ENCODE results near the gene RASSF6. TPM values are rescaled to one million over a fixed set of nuclear protein-coding genes. Genes with fewer than 3 reads are reported as not detected.

The RASSF6 gene
- total RNA-seq, 4 donors from 2014 or later = 6.0 to 15.6 (median 13.5) TPM

- H3K36me3 ChIP-seq = no peaks in the 10 kb centered on the region
- no peaks in the 10 kb centered on the region for H3K27me3 ChIP-seq
- H3K9me3 ChIP-seq = no peaks in the 10 kb centered on the region
- no peaks in the 10 kb centered on the region for H3K4me1 ChIP-seq
- DNase-seq (ENCODE audit: low spot score in 2 of 2) = no peak
- no peak for TF ChIP-seq EP300 (IDR thresholded peaks at IDR 0.05)
- TF ChIP-seq CTCF (IDR thresholded peaks at IDR 0.05) = no peak
- no peak for TF ChIP-seq POLR2AphosphoS5 (IDR thresholded peaks at IDR 0.05)
- no peak for TF ChIP-seq POLR2A (IDR thresholded peaks at IDR 0.05)
- 81% methylated on average over 3 of the region's 3 CpGs for WGBS
- H3K4me3 ChIP-seq = no peak overlapping the region
- no peak overlapping the region for H3K27ac ChIP-seq
Observed at GRCh38 chr4:73540826-73541225, 79.4 kb downstream of the RASSF6 start.

GRCh38 chr4:73539386-73539785 is 80.8 kb downstream of the RASSF6 start:
- Histone ChIP-seq H3K4me1 (no peaks in the 10 kb centered on the region), H3K27me3 (no peaks in the 10 kb centered on the region), H3K36me3 (no peaks in the 10 kb centered on the region), H3K27ac (no peak overlapping the region), H3K9me3 (no peaks in the 10 kb centered on the region), H3K4me3 (no peak overlapping the region)
- TF ChIP-seq POLR2A (IDR thresholded peaks at IDR 0.05) (no peak), EP300 (IDR thresholded peaks at IDR 0.05) (no peak), POLR2AphosphoS5 (IDR thresholded peaks at IDR 0.05) (no peak), CTCF (IDR thresholded peaks at IDR 0.05) (no peak)
- WGBS = 57% methylated on average over 4 of the region's 4 CpGs
- DNase-seq (ENCODE audit: low spot score in 2 of 2) = no peak

GRCh38 chr4:73538162-73538561 is 82.1 kb downstream of the RASSF6 start:
- Histone ChIP-seq H3K27ac (no peak overlapping the region), H3K9me3 (no peaks in the 10 kb centered on the region), H3K4me3 (no peak overlapping the region), H3K4me1 (no peaks in the 10 kb centered on the region), H3K36me3 (no peaks in the 10 kb centered on the region), H3K27me3 (no peaks in the 10 kb centered on the region)
- no peak for TF ChIP-seq CTCF (IDR thresholded peaks at IDR 0.05)
- no peak for TF ChIP-seq POLR2AphosphoS5 (IDR thresholded peaks at IDR 0.05)
- no peak for TF ChIP-seq POLR2A (IDR thresholded peaks at IDR 0.05)
- no peak for TF ChIP-seq EP300 (IDR thresholded peaks at IDR 0.05)
- 78% methylated on average over 2 of the region's 2 CpGs for WGBS
- DNase-seq (ENCODE audit: low spot score in 2 of 2) = no peak

- TF ChIP-seq EP300 (IDR thresholded peaks at IDR 0.05) (no peak), POLR2AphosphoS5 (IDR thresholded peaks at IDR 0.05) (no peak), CTCF (IDR thresholded peaks at IDR 0.05) (no peak), POLR2A (IDR thresholded peaks at IDR 0.05) (no peak)
- Histone ChIP-seq H3K27ac (no peak overlapping the region), H3K36me3 (no peaks in the 10 kb centered on the region), H3K27me3 (no peaks in the 10 kb centered on the region), H3K4me1 (no peaks in the 10 kb centered on the region), H3K9me3 (no peaks in the 10 kb centered on the region), H3K4me3 (no peak overlapping the region)
- DNase-seq (ENCODE audit: low spot score in 2 of 2) = no peak
- 83% methylated on average over 2 of the region's 2 CpGs for WGBS
Observed at GRCh38 chr4:73533515-73534422, 86.5 kb downstream of the RASSF6 start.

GRCh38 chr4:73528171-73528570 is 92.1 kb downstream of the RASSF6 start:
- no peaks in the 10 kb centered on the region for H3K36me3 ChIP-seq
- no peak for DNase-seq (ENCODE audit: low spot score in 2 of 2)
- H3K27ac ChIP-seq = no peak overlapping the region
- no peaks in the 10 kb centered on the region for H3K27me3 ChIP-seq
- no peaks in the 10 kb centered on the region for H3K9me3 ChIP-seq
- no peaks in the 10 kb centered on the region for H3K4me1 ChIP-seq
- H3K4me3 ChIP-seq = no peak overlapping the region
- TF ChIP-seq CTCF (IDR thresholded peaks at IDR 0.05) = no peak
- TF ChIP-seq EP300 (IDR thresholded peaks at IDR 0.05) = no peak
- no peak for TF ChIP-seq POLR2AphosphoS5 (IDR thresholded peaks at IDR 0.05)
- no peak for TF ChIP-seq POLR2A (IDR thresholded peaks at IDR 0.05)
- 58% methylated on average over 2 of the region's 2 CpGs for WGBS
